ENCODE data around the gene C2CD4B.

C2CD4B gene

GRCh38 chr15:62138124-62138523, 27.0 kb downstream of the C2CD4B start:
- H3K27me3 ChIP-seq (ENCODE audit: insufficient read depth, poor library complexity, severe bottlenecking) = peaks cover 5% of the 10 kb centered on the region
- DNase-seq (ENCODE audit: low read depth in 1 of 2, low spot score in 1 of 2) = no peak
- H3K27ac ChIP-seq (replicated peaks) = no peak overlapping the region
- H3K4me3 ChIP-seq (replicated peaks; ENCODE audit: insufficient read depth, low read length) = no peak overlapping the region
- TF ChIP-seq CTCF (IDR thresholded peaks at IDR 0.05; ENCODE audit: insufficient read depth, low read length) (no peak), POLR2AphosphoS5 (IDR thresholded peaks at IDR 0.05; ENCODE audit: low read depth) (no peak), SPI1 (IDR thresholded peaks at IDR 0.05; ENCODE audit: borderline replicate concordance, low read depth) (no peak), GABPA (IDR thresholded peaks at IDR 0.05; ENCODE audit: low read depth) (no peak), REST (IDR thresholded peaks at IDR 0.05; ENCODE audit: insufficient replicate concordance, low read depth) (no peak)

- DNase-seq (ENCODE audit: low read depth in 1 of 2, low spot score in 1 of 2) = no peak
- H3K27ac ChIP-seq (replicated peaks) = no peak overlapping the region
Measured at GRCh38 chr15:62136911-62137865, 27.9 kb downstream of the C2CD4B start.

GRCh38 chr15:62135532-62136134, 29.5 kb downstream of the C2CD4B start:
- DNase-seq (ENCODE audit: low read depth in 1 of 2, low spot score in 1 of 2) = no peak
- no peak for TF ChIP-seq CTCF (IDR thresholded peaks at IDR 0.05; ENCODE audit: insufficient read depth, low read length)
- TF ChIP-seq SPI1 (IDR thresholded peaks at IDR 0.05; ENCODE audit: borderline replicate concordance, low read depth) = no peak
- no peak for TF ChIP-seq POLR2AphosphoS5 (IDR thresholded peaks at IDR 0.05; ENCODE audit: low read depth)
- TF ChIP-seq REST (IDR thresholded peaks at IDR 0.05; ENCODE audit: insufficient replicate concordance, low read depth) = no peak
- no peak for TF ChIP-seq GABPA (IDR thresholded peaks at IDR 0.05; ENCODE audit: low read depth)
- no peak overlapping the region for H3K4me3 ChIP-seq (replicated peaks; ENCODE audit: insufficient read depth, low read length)
- peaks cover 2% of the 10 kb centered on the region for H3K27me3 ChIP-seq (ENCODE audit: insufficient read depth, poor library complexity, severe bottlenecking)
- H3K27ac ChIP-seq (replicated peaks) = no peak overlapping the region

More at GRCh38 chr15:62136911-62137865, 27.9 kb downstream of the C2CD4B start:
- H3K27me3 ChIP-seq (ENCODE audit: insufficient read depth, poor library complexity, severe bottlenecking) = peaks cover 5% of the 10 kb centered on the region
- no peak for TF ChIP-seq POLR2AphosphoS5 (IDR thresholded peaks at IDR 0.05; ENCODE audit: low read depth)
- TF ChIP-seq SPI1 (IDR thresholded peaks at IDR 0.05; ENCODE audit: borderline replicate concordance, low read depth) = no peak
- no peak for TF ChIP-seq CTCF (IDR thresholded peaks at IDR 0.05; ENCODE audit: insufficient read depth, low read length)
- TF ChIP-seq GABPA (IDR thresholded peaks at IDR 0.05; ENCODE audit: low read depth) = no peak
- H3K4me3 ChIP-seq (replicated peaks; ENCODE audit: insufficient read depth, low read length) = no peak overlapping the region

Data from HL-60 (cell line).